Left ventricle myocardium superior (tissue), 1 donor: ENCODE results near the gene CNOT3. TPM values are rescaled to one million over a fixed set of nuclear protein-coding genes. Genes with fewer than 3 reads are reported as not detected.
"Not testable (repeated sequence)": the region's sequence is repeated elsewhere in the genome, so short reads cannot be mapped to it uniquely, and the experiment has no call there.

Experiments
- ATAC-seq: fragments of 200-7000 bp; cut with Tn5 transposase; one replicate; pipeline ENCODE4 v1.9.1; 2020; ENCODE audit warnings: mild to moderate bottlenecking, moderate library complexity
- DNase-seq: peaks from one replicate; pipeline ENCODE4 v3.0.0-alpha.2; 2020
- intact Hi-C: fragments of 100-400 bp; cut with micrococcal nuclease; formaldehyde crosslinking; loops from one replicate; pipeline ENCODE4 v1.11.0; 2022
- long read RNA-seq: library from polyadenylated mRNA; unstranded; transcript quantifications from one replicate; pipeline ENCODE4 v2.0.0, GENCODE V29; 2021
- total RNA-seq: library from RNA; stranded (reverse); fragmentation: NEBNext Ultra II Directional; extraction: Animal tissue kit (Norgen Biotek cat#: 25700); gene quantifications from one replicate; pipeline ENCODE4 v1.2.1, GENCODE V29; 2021
- donor health status: DM: no; HTN: yes; CAD: no; lungs with severe emphysema.

The CNOT3 gene
- 23.2 TPM for total RNA-seq
- long read RNA-seq, partial matches to known transcripts, result 2 of 3 reads
- long read RNA-seq, other reads (novel, unspliced or antisense), result 1 of 3 reads

DNA sequence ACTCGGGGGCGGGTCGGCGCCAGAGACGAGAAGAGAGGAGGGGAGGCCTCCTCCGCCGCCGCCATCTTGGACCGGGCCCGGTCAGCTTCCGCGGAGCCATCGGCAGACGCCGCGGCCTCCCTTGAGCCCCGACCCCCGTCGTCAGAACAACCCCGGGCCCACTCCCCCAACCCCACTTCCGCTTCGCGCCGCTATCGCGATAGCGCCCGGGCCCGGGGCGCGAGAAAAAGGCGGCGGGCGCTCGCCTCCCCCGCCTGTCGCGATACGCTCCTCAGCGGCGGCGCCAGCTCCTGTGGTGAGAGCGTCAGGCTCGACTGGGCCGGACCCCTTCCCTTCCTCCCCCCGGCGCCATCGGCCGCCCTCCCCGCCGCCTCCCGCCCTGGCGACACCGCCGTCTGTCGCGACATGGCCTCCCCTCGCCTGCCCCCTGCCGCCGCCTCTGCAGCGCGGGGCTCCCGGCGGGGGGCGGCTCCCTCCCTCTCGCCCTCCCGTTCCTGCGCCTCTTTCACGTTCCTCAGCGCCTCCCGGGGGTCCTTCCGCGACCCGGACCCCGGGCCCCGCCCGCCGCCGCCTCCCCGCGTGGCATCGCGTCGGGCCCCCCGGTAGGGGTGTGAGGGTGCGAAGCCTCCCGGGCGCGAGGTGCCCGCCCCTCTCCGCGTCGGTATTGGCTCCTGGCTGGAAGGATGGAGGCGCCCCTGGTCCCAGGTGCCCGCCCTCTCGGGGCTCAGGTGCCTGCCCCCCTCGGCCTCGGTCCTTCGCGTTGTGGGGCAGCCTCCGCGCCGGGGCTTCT lies at the start of gene CNOT3:
CNOT3 (plus strand) TSS at position 64 of the 790 bp plus-strand sequence. CDS start 5,217 bp downstream, outside the sequence.
- no peak for DNase-seq
- no peak for ATAC-seq
- intact Hi-C loops, result no loop called here

DNA sequence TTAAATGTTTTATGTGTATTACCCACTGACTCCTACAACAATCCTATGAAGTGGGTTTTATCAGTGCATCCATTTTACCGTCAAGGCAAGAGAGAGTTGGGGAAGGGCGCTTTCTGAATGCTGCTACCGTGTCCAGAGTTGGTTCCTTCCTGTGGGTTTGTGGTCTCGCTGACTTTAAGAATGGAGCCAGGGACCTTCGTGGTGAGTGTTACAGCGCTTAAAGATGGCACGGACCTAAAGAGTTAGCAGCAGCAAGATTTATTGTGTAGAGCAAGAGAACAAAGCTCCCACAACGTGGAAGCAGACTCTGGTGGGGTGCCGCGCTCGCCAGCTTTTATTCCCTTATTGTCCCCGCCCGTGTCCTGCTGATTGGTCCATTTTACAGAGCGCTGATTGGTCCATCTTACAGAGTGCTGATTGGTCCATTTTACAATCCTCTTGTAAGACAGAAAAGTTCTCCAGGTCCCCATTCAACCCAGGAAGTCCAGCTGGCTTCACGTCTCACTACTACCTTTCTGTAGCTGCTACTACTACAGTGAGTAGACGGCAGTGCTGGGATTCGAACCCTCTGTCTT lies 43.0 kb upstream of the CNOT3 start:
- intact Hi-C loops, result no loop called here
- no peak for DNase-seq
- no peak for ATAC-seq

DNA sequence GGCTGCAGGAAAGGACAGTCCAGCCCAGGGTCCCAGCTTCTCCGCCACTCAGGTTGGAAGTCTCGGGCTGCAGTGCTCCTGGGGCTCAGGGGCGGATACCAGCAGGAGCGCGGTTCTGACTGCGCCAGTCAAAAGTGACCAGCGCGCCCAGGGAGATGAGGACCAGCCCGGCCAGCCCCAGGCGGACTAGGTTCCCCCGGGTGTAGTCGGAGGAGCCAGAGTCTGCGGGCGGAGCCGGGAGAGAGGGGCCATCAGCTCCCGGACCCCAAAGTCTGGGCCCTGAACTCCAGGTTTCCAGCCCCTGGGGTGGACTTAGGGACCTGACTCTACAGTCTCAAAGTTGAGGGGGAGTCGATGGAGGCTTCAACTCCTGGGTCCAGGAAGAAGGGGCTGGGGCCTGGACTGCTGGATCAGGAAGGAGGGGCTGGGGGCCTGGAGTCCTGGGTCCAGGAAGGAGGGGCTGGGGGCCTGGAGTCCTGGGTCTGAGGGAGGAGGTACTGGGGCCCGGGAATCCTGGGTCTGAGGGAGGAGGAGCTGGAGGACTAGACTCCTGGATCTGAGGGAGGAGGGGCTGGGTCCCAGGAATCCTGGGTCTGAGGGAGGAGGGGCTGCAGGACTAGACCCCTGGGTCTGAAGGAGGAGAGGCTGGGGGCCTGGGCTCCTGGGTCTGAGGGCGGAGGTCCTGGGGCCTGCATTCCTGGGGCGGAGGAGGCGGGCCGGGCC lies 42.3 kb upstream of the CNOT3 start:
- DNase-seq, result no peak
- no peak for ATAC-seq
- intact Hi-C loops, result no loop called here

DNA sequence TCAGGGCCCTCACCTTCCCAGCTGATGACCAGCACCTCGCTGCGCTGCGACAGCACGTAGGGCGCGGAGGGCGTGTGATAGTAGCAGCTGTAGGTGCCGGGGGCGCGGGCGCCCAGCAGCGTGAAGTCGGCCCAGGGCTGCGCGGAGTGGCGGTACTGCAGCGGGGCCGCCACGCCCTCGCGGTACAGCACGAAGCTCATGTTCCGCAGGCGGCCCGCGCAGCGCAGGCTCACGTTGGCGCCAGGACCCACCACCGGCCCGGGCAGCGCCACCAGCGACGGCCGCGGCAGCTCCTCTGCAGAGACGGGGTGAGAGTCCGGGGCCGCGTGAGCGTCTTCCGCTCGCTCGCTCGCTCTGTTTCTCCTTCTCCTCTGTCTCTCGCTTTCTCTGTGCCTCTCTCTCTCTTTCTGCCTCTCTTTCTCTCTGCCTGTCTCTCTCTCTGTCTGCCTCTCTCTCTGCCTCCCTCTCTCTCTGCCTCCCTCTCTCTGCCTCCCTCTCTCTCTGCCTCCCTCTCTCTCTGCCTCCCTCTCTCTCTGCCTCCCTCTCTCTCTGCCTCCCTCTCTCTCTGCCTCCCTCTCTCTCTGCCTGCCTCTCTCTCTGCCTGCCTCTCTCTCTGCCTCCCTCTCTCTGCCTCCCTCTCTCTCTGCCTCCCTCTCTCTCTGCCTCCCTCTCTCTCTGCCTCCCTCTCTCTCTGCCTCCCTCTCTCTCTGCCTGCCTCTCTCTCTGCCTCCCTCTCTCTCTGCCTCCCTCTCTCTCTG lies 41.5 kb upstream of the CNOT3 start:
- intact Hi-C loops, result not testable (repeated sequence)
- ATAC-seq (peak; percentile 85), DNase-seq (peak; percentile 69)

DNA sequence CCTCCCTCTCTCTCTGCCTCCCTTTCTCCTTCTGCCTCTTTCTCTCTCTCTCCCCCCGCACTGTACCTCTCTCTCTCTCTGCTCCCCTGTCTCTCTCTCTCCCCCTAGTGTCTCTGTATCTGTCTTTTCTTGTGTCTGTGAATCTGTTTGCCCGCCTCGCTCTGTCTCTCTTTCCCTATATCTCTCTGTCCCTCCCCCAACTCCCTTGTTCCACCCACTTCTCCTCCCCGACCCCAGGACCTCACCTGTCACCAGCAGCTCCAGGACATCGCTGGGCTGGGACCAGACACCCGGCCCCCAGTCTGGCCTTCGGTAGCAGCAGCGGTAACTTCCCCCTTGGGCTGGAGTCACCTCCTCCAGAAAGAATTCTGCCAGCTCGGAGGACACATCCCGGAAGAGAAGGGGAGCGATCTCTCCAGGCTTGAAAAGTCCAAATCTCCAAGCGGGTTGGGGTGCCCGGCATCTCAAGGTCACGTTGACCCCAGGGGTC lies 40.9 kb upstream of the CNOT3 start:
- intact Hi-C loops, result no loop called here
- ATAC-seq (peak; percentile 58), DNase-seq (no peak)

DNA sequence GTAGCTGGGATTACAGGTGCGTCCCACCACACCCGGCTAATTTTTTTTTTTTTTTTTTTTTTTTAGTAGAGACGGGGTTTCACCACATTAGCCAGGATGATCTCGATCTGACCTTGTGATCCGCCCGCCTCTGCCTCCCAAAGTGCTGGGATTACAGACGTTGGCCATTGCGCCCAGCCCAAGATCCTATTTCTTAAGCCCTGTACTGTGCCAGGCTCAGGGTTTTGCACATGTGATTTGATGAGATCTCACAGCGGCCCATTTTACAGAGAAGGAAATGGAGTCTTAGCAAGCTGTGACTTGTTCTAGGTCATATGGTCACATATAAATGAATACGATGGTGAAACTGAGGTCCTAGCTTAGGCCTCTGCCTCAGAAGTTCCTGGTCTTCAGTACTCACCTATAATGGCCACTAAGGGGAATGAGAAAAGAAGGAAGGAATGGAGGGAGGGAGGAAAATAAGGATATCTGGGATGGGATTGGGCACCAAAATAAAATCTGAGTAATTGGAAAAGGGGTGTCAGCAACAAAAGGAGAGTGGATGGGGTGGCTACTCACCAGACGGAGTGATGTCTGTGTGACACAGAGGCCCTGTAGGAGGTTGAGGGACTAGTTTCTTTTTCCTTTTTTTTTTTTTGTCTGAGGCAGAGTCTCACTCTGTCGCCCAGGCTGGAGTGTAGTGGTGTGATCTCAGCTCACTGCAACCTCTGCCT lies 38.2 kb upstream of the CNOT3 start:
- intact Hi-C loops, result no loop called here
- no peak for DNase-seq
- ATAC-seq, result no peak

DNA sequence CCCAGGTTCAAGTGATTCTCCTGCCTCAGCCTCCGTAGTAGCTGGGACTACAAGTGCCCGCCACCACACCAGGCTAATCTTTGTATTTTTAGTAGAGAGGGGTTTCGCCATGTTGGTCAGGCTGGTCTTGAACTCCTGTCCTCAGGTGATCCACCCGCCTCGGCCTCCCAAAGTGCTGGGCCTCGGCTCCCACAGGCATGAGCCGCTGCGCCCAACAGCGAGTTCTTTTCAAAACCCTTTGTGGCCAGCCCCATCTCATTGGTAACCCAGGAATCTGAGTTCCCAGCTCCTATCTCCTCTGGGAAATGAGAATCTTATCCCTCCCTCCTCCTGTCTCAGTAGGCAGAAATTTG lies 37.7 kb upstream of the CNOT3 start:
- ATAC-seq, DNase-seq, intact Hi-C loops: not testable (repeated sequence)

DNA sequence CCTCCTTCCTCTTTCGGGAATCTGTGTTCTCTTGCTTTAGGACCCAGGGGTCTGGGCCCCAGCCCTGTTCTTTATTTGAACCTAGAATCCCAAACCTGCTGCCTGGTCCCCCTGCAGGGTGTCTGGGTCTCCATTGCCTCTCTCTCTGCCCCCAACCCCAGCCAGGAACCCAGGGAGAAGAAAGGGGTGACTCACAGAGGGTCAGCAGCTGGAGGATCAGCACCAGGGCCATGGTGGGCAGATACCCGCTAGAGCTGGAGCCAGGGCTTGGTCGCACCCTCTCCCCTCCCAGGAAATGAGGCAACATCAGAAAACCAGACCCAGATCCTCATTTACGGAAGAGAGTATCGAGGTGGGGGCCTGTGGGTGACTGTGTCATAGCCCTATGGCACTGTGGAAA lies 37.0 kb upstream of the CNOT3 start, which contains the start of gene OSCAR:
OSCAR (minus strand) TSS at position 243 of the 400 bp plus-strand sequence; CDS start at position 232, 11 bp downstream.
- no peak for DNase-seq
- ATAC-seq, result no peak
- intact Hi-C loops, result no loop called here

DNA sequence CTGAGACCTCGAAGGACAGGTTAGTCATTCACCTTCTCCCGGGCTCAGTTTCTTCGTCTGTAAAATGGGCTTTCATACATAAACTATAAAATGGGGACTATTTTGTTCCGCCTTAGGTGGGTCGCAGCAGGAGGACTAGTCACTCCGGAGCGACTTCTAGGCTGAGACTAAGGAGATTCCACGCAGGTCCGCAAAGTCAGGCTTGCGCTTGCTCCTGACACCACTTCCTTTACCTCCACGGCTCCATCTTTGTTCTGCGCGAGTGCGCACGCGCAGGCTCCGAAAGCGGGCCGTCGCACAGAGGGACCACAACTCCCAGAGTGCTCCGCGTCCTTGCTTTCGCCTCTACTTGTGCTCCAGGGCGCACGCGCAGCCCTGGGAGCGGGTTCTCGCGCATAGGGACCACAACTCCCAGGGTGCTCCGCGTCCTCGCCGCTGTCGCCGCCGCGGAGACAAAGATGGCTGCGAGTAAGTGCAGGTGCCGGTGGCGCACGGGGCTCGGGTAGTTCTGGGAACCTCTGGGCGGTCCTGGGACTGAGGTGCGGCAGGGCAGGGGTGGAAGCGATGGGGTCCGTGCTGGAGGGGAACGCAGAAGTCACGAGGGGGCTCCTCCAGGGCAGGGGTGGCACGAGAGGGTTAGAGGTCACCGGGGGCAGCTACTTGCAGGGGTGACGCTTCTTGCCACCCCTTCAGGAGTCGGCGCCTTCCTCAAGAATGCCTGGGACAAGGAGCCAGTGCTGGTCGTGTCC lies 35.0 kb upstream of the CNOT3 start, which contains the start of gene NDUFA3:
NDUFA3 (plus strand) TSS at position 435 of the 749 bp plus-strand sequence; CDS start at position 459, 24 bp downstream.
- intact Hi-C loops, result no loop called here
- peak; percentile 99 for ATAC-seq
- DNase-seq, result peak; percentile 99

DNA sequence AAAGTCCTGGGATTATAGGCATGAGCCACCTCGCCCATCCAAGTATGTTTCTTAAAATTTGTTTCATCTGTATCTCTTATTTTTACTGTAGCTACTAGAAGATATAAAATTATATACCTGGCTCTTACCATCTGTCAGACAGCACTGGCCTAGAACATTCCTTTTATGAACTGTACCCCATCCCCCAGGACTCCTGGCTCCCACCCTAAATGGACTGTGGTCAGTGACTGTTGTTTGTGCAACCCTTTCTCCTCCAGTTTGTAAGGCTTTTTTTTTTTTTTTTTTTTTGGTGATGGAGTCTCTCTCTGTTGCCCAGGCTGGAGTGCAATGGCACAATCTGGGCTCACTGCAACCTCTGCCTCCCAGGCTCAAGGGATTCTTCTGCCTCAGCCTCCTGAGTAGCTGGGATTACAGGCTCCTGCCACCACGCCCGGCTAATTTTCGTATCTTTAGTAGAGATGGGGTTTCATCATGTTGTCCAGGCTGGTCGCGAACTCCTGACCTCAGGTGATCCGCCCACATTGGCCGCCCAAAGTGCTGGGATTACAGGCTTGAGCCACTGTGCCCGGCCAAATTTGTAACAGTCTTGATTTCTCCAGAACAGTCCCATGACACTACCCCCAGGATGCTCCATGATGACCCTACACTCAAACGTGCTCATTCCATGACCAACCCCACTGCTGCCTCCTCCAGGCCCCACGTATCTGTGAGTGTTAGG lies 32.4 kb upstream of the CNOT3 start:
- intact Hi-C loops, result no loop called here
- no peak for ATAC-seq
- no peak for DNase-seq

DNA sequence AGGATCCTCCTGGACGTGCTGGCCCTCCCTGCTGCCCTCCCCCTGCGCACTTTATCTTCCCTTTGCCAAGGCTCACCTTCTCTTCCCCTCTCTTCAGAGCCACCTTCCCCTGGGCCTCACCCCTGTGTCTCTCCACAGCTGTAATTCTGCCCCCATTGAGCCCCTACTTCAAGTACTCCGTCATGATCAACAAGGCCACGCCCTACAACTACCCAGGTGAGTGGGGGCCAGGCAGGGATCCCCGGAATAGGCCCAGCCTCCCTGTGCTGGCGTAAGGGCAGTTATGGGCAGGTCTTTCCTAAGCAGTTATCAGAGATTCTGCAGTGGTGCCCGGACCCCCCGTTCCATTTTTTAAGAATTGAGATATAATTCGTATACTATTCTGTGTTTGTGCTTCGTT lies 31.8 kb upstream of the CNOT3 start:
- intact Hi-C loops, result no loop called here
- no peak for ATAC-seq
- no peak for DNase-seq

DNA sequence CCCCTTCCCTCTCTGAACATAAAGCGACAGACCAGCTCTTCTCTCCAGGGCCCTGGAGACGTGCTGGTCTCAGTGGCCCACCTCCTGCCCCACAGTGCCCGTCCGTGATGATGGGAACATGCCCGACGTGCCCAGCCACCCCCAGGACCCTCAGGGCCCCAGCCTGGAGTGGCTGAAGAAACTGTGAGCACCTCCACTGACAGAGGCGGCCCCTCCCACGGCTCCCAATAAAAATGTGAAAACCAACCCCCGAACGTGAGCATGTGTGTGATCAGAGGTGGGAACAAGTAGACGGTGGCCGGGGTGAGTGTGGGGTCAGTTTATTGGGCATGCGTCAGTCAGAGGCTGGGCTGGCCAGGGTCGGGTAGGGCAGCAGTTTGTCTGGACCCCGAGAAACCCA lies 30.8 kb upstream of the CNOT3 start:
- intact Hi-C loops, result no loop called here
- no peak for ATAC-seq
- no peak for DNase-seq

DNA sequence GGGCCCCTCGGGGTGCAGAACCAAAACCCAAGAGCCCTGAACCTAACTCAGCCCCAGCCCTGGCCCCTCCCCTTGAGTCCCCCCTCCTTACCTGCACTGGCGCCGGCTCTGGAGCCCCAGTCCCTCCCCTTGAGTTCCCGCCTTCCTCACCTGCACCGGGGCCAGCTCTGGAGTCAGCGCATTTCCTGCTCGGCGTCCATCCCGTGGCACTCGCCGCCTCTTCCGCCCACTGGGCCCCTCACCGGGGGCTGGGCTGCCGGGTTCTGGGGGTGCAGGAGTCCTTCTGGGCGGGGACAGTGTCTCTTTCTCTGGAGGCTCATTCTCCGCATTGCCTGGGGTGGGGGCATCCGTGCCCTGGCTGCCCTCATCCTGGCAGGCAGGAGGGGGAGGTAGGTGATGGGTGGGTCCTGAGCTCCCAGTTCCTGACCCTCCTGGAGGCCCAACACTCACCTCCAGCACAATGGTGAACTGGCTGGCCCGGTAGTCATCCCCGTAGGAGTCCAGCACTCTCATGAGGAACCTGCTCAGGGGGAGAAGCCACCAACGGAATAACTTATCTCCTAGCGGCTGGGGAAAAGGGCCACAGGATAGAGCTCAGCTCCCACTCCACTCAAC lies 29.6 kb upstream of the CNOT3 start:
- intact Hi-C loops, result no loop called here
- ATAC-seq (no peak), DNase-seq (no peak)

DNA sequence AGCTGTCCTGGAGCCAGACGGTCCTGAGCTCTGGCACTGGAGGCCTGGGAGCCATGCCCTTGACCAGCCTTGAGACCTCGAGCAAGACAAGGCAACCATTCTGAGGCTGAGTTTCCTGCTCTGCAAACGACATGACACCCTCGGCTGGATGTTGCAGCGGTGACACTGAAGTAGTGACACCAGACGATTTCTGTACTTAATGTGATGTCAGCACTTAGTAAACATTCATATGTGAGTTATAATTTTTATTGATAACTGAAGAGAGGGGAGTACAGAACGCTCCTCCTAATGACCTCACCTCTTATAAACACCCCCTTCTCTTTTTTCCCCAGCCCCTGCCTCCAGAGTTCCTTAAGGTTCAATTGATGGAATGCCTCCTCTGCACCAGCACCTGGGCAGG lies 29.1 kb upstream of the CNOT3 start:
- intact Hi-C loops, result no loop called here
- ATAC-seq (no peak), DNase-seq (no peak)

DNA sequence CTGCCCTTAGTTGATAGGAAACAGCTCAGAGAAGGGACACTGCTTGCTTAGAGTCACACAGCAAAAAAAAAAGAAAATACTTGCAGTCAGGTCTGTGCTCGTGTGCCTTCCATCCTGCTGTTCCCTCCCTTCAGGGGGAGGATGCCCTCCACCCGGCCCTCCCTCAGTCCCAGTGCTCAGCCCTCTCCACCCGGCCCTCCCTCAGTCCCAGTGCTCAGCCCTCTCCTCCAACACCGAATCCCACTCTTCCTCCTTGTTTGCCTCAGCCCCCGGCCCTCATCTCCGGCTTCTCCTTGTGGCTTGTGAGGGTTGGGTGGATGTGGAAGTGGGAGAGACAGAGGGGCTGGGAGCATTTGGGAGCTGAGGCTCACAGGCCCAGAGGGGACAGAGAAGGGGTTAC lies 27.9 kb upstream of the CNOT3 start:
- DNase-seq, result no peak
- ATAC-seq, result no peak
- intact Hi-C loops, result no loop called here

DNA sequence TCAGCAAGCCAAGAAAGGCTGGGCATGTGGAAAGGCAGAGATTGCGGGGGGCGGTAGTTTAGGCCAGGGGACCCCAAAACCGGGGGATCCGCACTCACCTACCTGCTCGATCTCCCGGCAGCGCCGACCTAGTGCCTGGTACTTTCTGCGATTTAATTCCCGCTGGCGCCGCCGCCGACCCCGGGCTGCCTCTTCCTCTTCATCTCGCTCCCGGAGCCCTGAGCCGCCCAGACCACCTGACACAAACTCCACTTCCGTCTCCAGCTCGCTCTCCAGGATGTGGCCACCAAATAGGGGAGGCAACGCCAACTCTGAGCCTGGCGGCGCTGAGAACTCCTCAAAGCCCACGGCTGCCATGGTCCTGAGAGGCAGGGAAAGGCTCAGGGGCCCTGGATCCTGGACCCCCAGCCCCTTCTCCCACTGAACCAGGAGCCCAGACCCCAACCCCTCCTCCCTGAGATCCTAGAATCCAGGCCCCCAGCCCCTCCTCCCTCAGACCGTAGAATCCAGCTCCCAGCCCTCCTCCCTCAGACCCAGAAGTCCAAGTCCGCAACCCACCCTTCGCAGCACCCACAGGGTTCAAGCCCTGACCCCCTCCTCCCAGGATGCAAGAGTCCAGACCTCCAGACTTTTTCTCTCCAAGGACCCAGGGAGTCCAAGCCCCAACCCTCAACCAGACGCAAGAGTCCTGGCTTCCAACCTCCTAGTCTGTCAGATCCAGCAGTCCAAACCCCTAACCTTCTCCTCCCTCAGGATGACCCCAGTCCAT lies 23.0 kb upstream of the CNOT3 start:
- peak; percentile 5 for ATAC-seq
- intact Hi-C loops, result no loop called here
- DNase-seq, result no peak
